OCI-LY7 (cell line): ENCODE measurements around the gene EEPD1. TPM values are rescaled to one million over a fixed set of nuclear protein-coding genes. Genes with fewer than 3 reads are reported as not detected.
"Not testable (repeated sequence)": the region's sequence is repeated elsewhere in the genome, so short reads cannot be mapped to it uniquely, and the experiment has no call there.

Experiments
- BruUV-seq: library from RNA; stranded (reverse); fragments of 400-500 nt; replicated peaks from 2 replicates; lab custom pipeline; 2021; lab: Mats Ljungman, UMichigan
- CTCF ChIA-PET: fragments of 300-600 bp; sonication (Branson Sonifier 250); formaldehyde crosslinking; loops from one replicate; lab custom pipeline; 2022; ENCODE audit warnings: antibody characterized with exemption; ENCODE audit not compliant: unreplicated experiment; lab: Charles Lee
- POLR2A ChIA-PET: fragments of 300-600 bp; sonication (Branson Sonifier 250); formaldehyde crosslinking; loops from one replicate; lab custom pipeline; 2022; ENCODE audit warnings: antibody characterized with exemption; lab: Charles Lee
- DNase-seq: peaks from one replicate; pipeline ENCODE4 v3.0.0-alpha.2; 2015; ENCODE audit warnings: low spot score
- H2AFZ ChIP-seq: fragments of 200-600 bp; sonication (generic), shearing (Covaris generic); 2 replicates; pipeline ENCODE4 v1.6.1; 2014; ENCODE audit warnings: mild to moderate bottlenecking, antibody characterized with exemption, low read length, moderate library complexity
- H3K27ac ChIP-seq: fragments of 200-600 bp; sonication (generic); 2 replicates; pipeline ENCODE4 v1.5.1; 2014; ENCODE audit warnings: mixed run types, low read depth, mild to moderate bottlenecking, moderate library complexity, low read length, inconsistent platforms; ENCODE audit not compliant: poor library complexity, severe bottlenecking
- H3K36me3 ChIP-seq: fragments of 200-600 bp; sonication (generic); 2 replicates; pipeline ENCODE4 v1.6.1; 2014; ENCODE audit warnings: mild to moderate bottlenecking, antibody characterized with exemption, low read length, moderate library complexity, mixed read lengths; ENCODE audit not compliant: insufficient read depth
- H3K4me1 ChIP-seq: fragments of 200-600 bp; sonication (generic); 2 replicates; pipeline ENCODE4 v1.5.1; 2014; ENCODE audit warnings: mild to moderate bottlenecking, low read length; ENCODE audit not compliant: insufficient read depth, poor library complexity, severe bottlenecking
- H3K4me2 ChIP-seq: fragments of 200-600 bp; sonication (generic); 2 replicates; pipeline ENCODE4 v1.6.1; 2014; ENCODE audit warnings: mild to moderate bottlenecking, low read length
- H3K4me3 ChIP-seq: fragments of 200-600 bp; sonication (generic); 2 replicates; pipeline ENCODE4 v1.5.1; 2014; ENCODE audit warnings: mild to moderate bottlenecking, low read depth, low read length; ENCODE audit not compliant: poor library complexity, severe bottlenecking
- H3K79me2 ChIP-seq: fragments of 200-600 bp; sonication (generic); 2 replicates; pipeline ENCODE4 v1.6.1; 2016; ENCODE audit warnings: low read depth, mild to moderate bottlenecking, low read length, moderate library complexity, mixed read lengths; ENCODE audit not compliant: insufficient read depth
- H3K9me2 ChIP-seq: fragments of 200-600 bp; sonication (generic); 2 replicates; pipeline ENCODE4 v1.6.1; 2016; ENCODE audit warnings: mild to moderate bottlenecking, low read length, mixed read lengths; ENCODE audit not compliant: insufficient read depth
- H3K9me3 ChIP-seq: fragments of 200-600 bp; sonication (generic); 2 replicates; pipeline ENCODE4 v1.6.1; 2014; ENCODE audit warnings: mild to moderate bottlenecking, mixed run types, low read length, mixed read lengths
- H4K20me1 ChIP-seq: fragments of 200-600 bp; sonication (generic); 2 replicates; pipeline ENCODE4 v1.6.1; 2014; ENCODE audit warnings: mild to moderate bottlenecking, antibody characterized with exemption, low read length, moderate library complexity, mixed read lengths; ENCODE audit not compliant: insufficient read depth
- CTCF ChIP-seq: fragments of 200-600 bp; sonication (generic); conservative IDR thresholded peaks from 2 replicates; pipeline ENCODE4 v1.5.1; 2014; ENCODE audit warnings: mild to moderate bottlenecking, antibody characterized with exemption, low read length, moderate library complexity, mixed read lengths
- EZH2phosphoT487 ChIP-seq: fragments of 200-600 bp; sonication (generic); IDR thresholded peaks from 2 replicates; pipeline ENCODE4 v1.6.1; 2018; ENCODE audit warnings: low read depth, borderline replicate concordance, mild to moderate bottlenecking, mixed run types, antibody characterized with exemption, low read length, moderate library complexity, mixed read lengths
- intact Hi-C: fragments of 100-400 bp; cut with micrococcal nuclease; formaldehyde crosslinking; loops from one replicate; pipeline ENCODE4 v1.10.0; 2022; ENCODE audit not compliant: unreplicated experiment
- total RNA-seq, 2 experiments: library from RNA; depleted of rRNA in 1 of 2; stranded (reverse); fragments of >200 nt in 1 of 2; shearing (Covaris generic) in 1 of 2; gene quantifications; 2 replicates each; pipeline ENCODE4 v1.2.3, GENCODE V29; 2014 to 2022

EEPD1 gene
- total RNA-seq, 2 experiments from 2014 or later, result 1.7 to 8.1 TPM

- no peak for DNase-seq
- H3K79me2 ChIP-seq, result no peaks in the 10 kb centered on the region
- no TSS peak for BruUV-seq
- H3K36me3 ChIP-seq, result no peaks in the 10 kb centered on the region
- H3K9me2 ChIP-seq, result no peaks in the 10 kb centered on the region
- intact Hi-C loops, result no loop called here
- TF ChIP-seq EZH2phosphoT487, result no peak
- no peak for TF ChIP-seq CTCF
- H3K4me2 ChIP-seq, result no peak overlapping the region
- H2AFZ ChIP-seq, result no peak overlapping the region
- H3K4me1 ChIP-seq, result no peaks in the 10 kb centered on the region
- ChIA-PET POLR2A (interaction anchor here (1.8 kb wide), 1 partner anchor 7 kb away, joined by 6 read pairs; no protein-coding TSS in a partner anchor), CTCF (no interaction called here)
- no peak overlapping the region for H3K4me3 ChIP-seq
- no peaks in the 10 kb centered on the region for H3K9me3 ChIP-seq
- no peaks in the 10 kb centered on the region for H4K20me1 ChIP-seq
- no peak overlapping the region for H3K27ac ChIP-seq
These were observed 33.9 kb upstream of the EEPD1 start for GRCh38 chr7:36119005-36119706.

GRCh38 chr7:36119983-36120646, 32.9 kb upstream of the EEPD1 start:
- DNase-seq, CTCF ChIA-PET, H3K4me2 ChIP-seq, H3K9me3 ChIP-seq, H3K27ac ChIP-seq, H3K4me3 ChIP-seq, H4K20me1 ChIP-seq, H2AFZ ChIP-seq, H3K79me2 ChIP-seq, H3K36me3 ChIP-seq, H3K9me2 ChIP-seq, BruUV-seq, H3K4me1 ChIP-seq: not testable (repeated sequence)
- POLR2A ChIA-PET, result interaction anchor here (1.0 to 1.8 kb wide), 3 partner anchors 8 to 315 kb away, joined by 3 to 6 read pairs (median 3); no protein-coding TSS in a partner anchor
- intact Hi-C loops, result loop anchor here (10.0 kb wide), 1 partner anchor 135 kb away; no protein-coding TSS in a partner anchor

- H3K79me2 ChIP-seq, H3K9me3 ChIP-seq, DNase-seq, BruUV-seq, H3K4me2 ChIP-seq, H3K9me2 ChIP-seq, H3K27ac ChIP-seq, H2AFZ ChIP-seq, H3K4me3 ChIP-seq, H3K36me3 ChIP-seq, H3K4me1 ChIP-seq, POLR2A ChIA-PET, H4K20me1 ChIP-seq, CTCF ChIA-PET: not testable (repeated sequence)
- intact Hi-C loops, result loop anchor here (10.0 kb wide), 1 partner anchor 141 kb away; no protein-coding TSS in a partner anchor
These were observed 27.4 kb upstream of the EEPD1 start for GRCh38 chr7:36125630-36126029.
